ENCODE results near the gene FBXO39.

Gene FBXO39

GRCh38 chr17:6786618-6787017, 10.6 kb downstream of the FBXO39 start:
- peak overlapping the region; percentile 25 for H3K4me3 ChIP-seq (ENCODE audit: control insufficient read depth, low read depth, low read length)
- peak; percentile 94 for DNase-seq (ENCODE audit: low read depth)
- TF ChIP-seq CTCF (conservative IDR thresholded peaks at IDR 0.05; ENCODE audit: control insufficient read depth, insufficient read depth, low read depth, low read length): no peak

- peak overlapping the region; percentile 25 for H3K4me3 ChIP-seq (ENCODE audit: control insufficient read depth, low read depth, low read length)
- DNase-seq (ENCODE audit: low read depth): peak; percentile 33
Observed at GRCh38 chr17:6787081-6787693, 11.2 kb downstream of the FBXO39 start.

GRCh38 chr17:6789146-6789545, 13.1 kb downstream of the FBXO39 start:
- H3K4me3 ChIP-seq (ENCODE audit: control insufficient read depth, low read depth, low read length): no peak overlapping the region
- DNase-seq (ENCODE audit: low read depth): no peak
- no peak for TF ChIP-seq CTCF (conservative IDR thresholded peaks at IDR 0.05; ENCODE audit: control insufficient read depth, insufficient read depth, low read depth, low read length)

More at GRCh38 chr17:6787081-6787693, 11.2 kb downstream of the FBXO39 start:
- TF ChIP-seq CTCF (conservative IDR thresholded peaks at IDR 0.05; ENCODE audit: control insufficient read depth, insufficient read depth, low read depth, low read length): no peak

- TF ChIP-seq CTCF (conservative IDR thresholded peaks at IDR 0.05; ENCODE audit: control insufficient read depth, insufficient read depth, low read depth, low read length): no peak
- DNase-seq (ENCODE audit: low read depth): no peak
- H3K4me3 ChIP-seq (ENCODE audit: control insufficient read depth, low read depth, low read length): no peak overlapping the region
Observed at GRCh38 chr17:6793748-6794493, 17.9 kb downstream of the FBXO39 start.

GRCh38 chr17:6796017-6796886, 20.2 kb downstream of the FBXO39 start:
- TF ChIP-seq CTCF (conservative IDR thresholded peaks at IDR 0.05; ENCODE audit: control insufficient read depth, insufficient read depth, low read depth, low read length): no peak
- no peak overlapping the region for H3K4me3 ChIP-seq (ENCODE audit: control insufficient read depth, low read depth, low read length)
- DNase-seq (ENCODE audit: low read depth): no peak

- TF ChIP-seq CTCF (conservative IDR thresholded peaks at IDR 0.05; ENCODE audit: control insufficient read depth, insufficient read depth, low read depth, low read length): no peak
- DNase-seq (ENCODE audit: low read depth): peak; percentile 78
Observed at GRCh38 chr17:6796887-6797490, 21.0 kb downstream of the FBXO39 start.

More at GRCh38 chr17:6796887-6797490, 21.0 kb downstream of the FBXO39 start:
- H3K4me3 ChIP-seq (ENCODE audit: control insufficient read depth, low read depth, low read length): no peak overlapping the region

Measured in fibroblast of mammary gland (primary cell).